ENCODE measurements around the gene IKZF1.

Gene IKZF1

DNA sequence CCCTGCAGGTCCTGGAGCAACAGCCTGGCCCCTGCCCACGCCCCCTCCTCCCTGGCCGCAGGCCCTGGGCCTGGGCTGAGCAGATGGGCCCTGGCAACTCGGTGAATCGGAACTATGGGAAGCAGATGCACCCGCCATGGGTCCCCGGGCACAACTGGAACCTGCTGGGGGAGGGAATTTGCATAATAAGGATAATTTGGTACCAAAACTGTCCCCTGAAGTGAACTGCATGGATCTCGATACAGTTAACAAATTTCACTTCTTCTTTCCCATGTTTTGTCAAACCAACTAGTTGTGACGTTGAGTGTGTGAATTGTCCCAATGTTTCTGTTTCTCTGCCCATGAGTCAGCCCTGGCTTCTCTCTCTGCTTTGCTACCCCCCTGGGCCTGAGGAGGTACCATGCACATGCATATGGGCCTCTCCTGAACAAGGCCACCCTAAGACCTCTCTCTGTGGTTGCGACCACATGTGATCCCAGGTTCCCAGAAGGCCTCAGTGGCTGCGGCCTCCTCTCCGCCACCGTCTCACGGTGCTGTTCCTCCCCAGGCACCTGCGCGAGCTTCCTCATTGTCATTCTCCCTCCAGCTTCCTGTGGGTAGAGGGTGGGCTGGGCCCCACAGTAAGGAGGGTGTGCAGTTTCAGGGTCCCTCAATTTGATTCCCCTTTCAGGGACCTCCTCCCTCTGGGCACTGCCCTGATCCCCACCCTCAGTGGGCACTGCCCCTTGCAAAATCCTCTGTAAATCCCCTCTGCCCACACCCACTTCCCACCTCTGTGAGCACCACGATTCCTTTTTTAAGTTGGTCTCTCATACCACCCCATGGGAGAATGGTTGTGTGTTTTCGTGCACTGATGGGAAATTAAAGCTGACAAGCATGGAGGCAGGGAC is 105.6 kb downstream of the IKZF1 start:
- no peaks in the 10 kb centered on the region for H3K4me1 ChIP-seq (ENCODE audit: control insufficient read depth, insufficient read depth, low read length)
- H3K27ac ChIP-seq (ENCODE audit: low read length) = no peak overlapping the region
- no peaks in the 10 kb centered on the region for H3K27me3 ChIP-seq (ENCODE audit: control insufficient read depth, insufficient read depth, low read length)
- no peak for DNase-seq (ENCODE audit: low read depth, low spot score)
- H3K4me3 ChIP-seq (ENCODE audit: low read length) = no peak overlapping the region
- no peaks in the 10 kb centered on the region for H3K9me3 ChIP-seq (ENCODE audit: control insufficient read depth, insufficient read depth, low read length)
- H3K36me3 ChIP-seq (ENCODE audit: control insufficient read depth, insufficient read depth, low read length) = no peaks in the 10 kb centered on the region
- no CpG with 5 or more reads among the region's 17 CpGs for WGBS (ENCODE audit: insufficient coverage, insufficient read length)

DNA sequence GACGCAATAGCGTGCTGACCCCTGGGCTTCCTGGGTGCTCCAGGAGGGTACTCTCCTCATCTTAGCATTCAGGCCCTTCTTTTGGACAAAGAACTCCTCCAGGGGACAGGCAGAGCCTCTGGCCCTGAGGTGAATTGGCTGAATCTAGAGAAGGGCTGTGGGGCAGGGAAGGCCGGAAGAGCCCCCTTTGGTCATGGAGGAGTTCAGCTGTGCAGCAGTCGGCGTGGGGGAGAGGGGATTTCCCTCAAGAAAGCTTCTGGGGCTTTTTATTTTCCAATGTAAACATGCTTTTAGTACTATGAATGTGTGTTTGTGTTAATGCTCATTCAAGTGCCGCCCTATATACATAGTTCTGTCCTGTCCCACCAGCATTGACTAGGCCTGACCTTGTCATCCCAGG is 106.8 kb downstream of the IKZF1 start:
- no CpG with 5 or more reads among the region's 6 CpGs for WGBS (ENCODE audit: insufficient coverage, insufficient read length)
- no peak overlapping the region for H3K27ac ChIP-seq (ENCODE audit: low read length)
- no peak for DNase-seq (ENCODE audit: low read depth, low spot score)

DNA sequence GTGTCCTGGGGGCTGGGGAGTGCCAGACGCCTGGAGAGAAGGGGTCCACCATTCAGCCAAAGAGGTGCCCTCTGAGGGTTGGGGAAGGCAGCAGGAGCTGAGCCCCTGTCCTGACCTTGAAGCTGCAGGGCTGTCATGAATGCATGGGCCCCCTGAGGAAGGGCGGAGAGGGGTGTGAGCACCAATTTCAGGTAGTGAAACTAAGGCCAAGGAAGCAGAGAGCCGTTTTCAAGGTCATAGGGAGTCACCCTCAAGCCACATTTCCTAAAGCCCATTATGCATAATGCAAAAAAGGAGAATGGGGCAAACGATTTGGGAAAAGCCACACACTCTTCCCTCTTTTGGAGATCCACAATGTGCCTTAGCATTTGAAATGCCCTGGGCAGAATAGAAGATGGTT is 108.5 kb downstream of the IKZF1 start:
- Histone ChIP-seq H3K36me3 (ENCODE audit: control insufficient read depth, insufficient read depth, low read length) (no peaks in the 10 kb centered on the region), H3K4me3 (ENCODE audit: low read length) (no peak overlapping the region), H3K27me3 (ENCODE audit: control insufficient read depth, insufficient read depth, low read length) (no peaks in the 10 kb centered on the region), H3K4me1 (ENCODE audit: control insufficient read depth, insufficient read depth, low read length) (no peaks in the 10 kb centered on the region), H3K27ac (ENCODE audit: low read length) (no peak overlapping the region), H3K9me3 (ENCODE audit: control insufficient read depth, insufficient read depth, low read length) (no peaks in the 10 kb centered on the region)
- no peak for DNase-seq (ENCODE audit: low read depth, low spot score)
- WGBS (ENCODE audit: insufficient coverage, insufficient read length) = no CpG with 5 or more reads among the region's 4 CpGs

More for the DNA sequence above, 106.8 kb downstream of the IKZF1 start:
- H3K4me3 ChIP-seq (ENCODE audit: low read length) = no peak overlapping the region
- H3K4me1 ChIP-seq (ENCODE audit: control insufficient read depth, insufficient read depth, low read length) = no peaks in the 10 kb centered on the region
- no peaks in the 10 kb centered on the region for H3K9me3 ChIP-seq (ENCODE audit: control insufficient read depth, insufficient read depth, low read length)
- H3K36me3 ChIP-seq (ENCODE audit: control insufficient read depth, insufficient read depth, low read length) = no peaks in the 10 kb centered on the region
- no peaks in the 10 kb centered on the region for H3K27me3 ChIP-seq (ENCODE audit: control insufficient read depth, insufficient read depth, low read length)

- Histone ChIP-seq H3K27me3 (ENCODE audit: control insufficient read depth, insufficient read depth, low read length) (no peaks in the 10 kb centered on the region), H3K4me1 (ENCODE audit: control insufficient read depth, insufficient read depth, low read length) (no peaks in the 10 kb centered on the region), H3K9me3 (ENCODE audit: control insufficient read depth, insufficient read depth, low read length) (no peaks in the 10 kb centered on the region), H3K27ac (ENCODE audit: low read length) (no peak overlapping the region), H3K4me3 (ENCODE audit: low read length) (no peak overlapping the region), H3K36me3 (ENCODE audit: control insufficient read depth, insufficient read depth, low read length) (no peaks in the 10 kb centered on the region)
- no peak for DNase-seq (ENCODE audit: low read depth, low spot score)
- WGBS (ENCODE audit: insufficient coverage, insufficient read length) = no CpG with 5 or more reads among the region's 7 CpGs
Observed at GRCh38 chr7:50413561-50413960, 109.0 kb downstream of the IKZF1 start.

DNA sequence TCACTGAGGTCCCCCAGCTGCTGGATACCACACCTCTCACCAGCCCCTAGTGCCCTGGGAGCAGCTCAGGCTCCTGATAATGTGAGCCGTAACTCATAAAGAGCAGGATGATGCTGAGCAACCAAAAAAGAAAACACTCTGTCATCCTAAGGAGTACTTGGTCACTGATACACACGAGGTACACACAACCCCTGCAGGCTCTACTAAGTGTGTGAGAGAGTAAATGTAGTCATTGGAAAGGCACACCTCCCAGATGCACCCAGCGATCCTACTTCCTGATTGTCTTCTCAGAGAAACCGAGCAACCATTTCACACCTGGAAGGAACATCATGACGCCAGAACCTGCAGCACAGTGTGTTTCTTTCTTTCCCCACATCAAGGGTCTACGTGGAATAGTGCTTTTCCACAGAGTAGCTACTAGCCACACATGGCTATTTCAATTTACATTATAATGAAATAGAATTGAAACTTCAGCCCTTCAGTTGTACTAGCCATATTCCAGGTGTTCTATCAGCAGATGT is 111.4 kb downstream of the IKZF1 start:
- Histone ChIP-seq H3K27ac (ENCODE audit: low read length) (no peak overlapping the region), H3K9me3 (ENCODE audit: control insufficient read depth, insufficient read depth, low read length) (no peaks in the 10 kb centered on the region), H3K36me3 (ENCODE audit: control insufficient read depth, insufficient read depth, low read length) (no peaks in the 10 kb centered on the region), H3K27me3 (ENCODE audit: control insufficient read depth, insufficient read depth, low read length) (no peaks in the 10 kb centered on the region), H3K4me3 (ENCODE audit: low read length) (no peak overlapping the region), H3K4me1 (ENCODE audit: control insufficient read depth, insufficient read depth, low read length) (no peaks in the 10 kb centered on the region; the same call in 1 of the 2 replicates)
- WGBS (ENCODE audit: insufficient coverage, insufficient read length) = no CpG with 5 or more reads among the region's 6 CpGs
- DNase-seq (ENCODE audit: low read depth, low spot score) = no peak

DNA sequence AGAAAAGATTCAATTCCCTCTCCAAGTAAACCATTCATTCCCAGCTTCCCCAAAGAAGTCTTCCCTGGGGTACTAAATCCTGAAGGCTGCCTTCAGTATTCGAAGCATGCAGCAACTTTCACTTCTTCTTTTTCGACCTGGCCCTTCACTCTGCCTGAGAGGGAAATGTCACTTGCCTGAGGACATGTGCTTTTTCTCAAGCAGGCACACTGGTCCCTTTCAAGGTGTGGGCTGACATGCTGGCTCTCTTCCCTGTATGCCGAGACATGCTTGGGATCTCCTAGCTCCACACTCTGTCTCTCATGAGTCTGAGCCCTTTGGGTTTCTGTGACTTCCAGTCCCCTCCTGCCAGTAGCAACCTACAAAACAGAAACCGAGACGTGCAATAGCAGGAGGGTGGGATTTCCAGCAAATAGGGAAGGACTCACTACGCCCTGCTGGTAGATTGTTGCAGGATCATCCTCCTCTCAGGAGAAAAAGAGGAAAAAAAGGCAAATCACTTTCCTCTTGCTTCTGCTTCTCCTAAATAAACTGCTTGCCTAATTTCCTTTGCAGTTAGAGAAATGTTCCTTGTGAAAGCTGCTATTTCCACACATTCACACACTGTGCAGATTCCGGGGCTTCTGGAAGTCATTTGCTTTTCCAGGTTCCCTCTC is 112.1 kb downstream of the IKZF1 start:
- Histone ChIP-seq H3K27me3 (ENCODE audit: control insufficient read depth, insufficient read depth, low read length) (no peaks in the 10 kb centered on the region), H3K9me3 (ENCODE audit: control insufficient read depth, insufficient read depth, low read length) (no peaks in the 10 kb centered on the region), H3K36me3 (ENCODE audit: control insufficient read depth, insufficient read depth, low read length) (no peaks in the 10 kb centered on the region), H3K4me3 (ENCODE audit: low read length) (no peak overlapping the region), H3K27ac (ENCODE audit: low read length) (no peak overlapping the region), H3K4me1 (ENCODE audit: control insufficient read depth, insufficient read depth, low read length) (peaks cover 5% of the 10 kb centered on the region)
- WGBS (ENCODE audit: insufficient coverage, insufficient read length) = no CpG with 5 or more reads among the region's 7 CpGs
- no peak for DNase-seq (ENCODE audit: low read depth, low spot score)

GRCh38 chr7:50418086-50418515 is 113.6 kb downstream of the IKZF1 start:
- Histone ChIP-seq H3K4me3 (ENCODE audit: low read length) (no peak overlapping the region), H3K27me3 (ENCODE audit: control insufficient read depth, insufficient read depth, low read length) (no peaks in the 10 kb centered on the region), H3K36me3 (ENCODE audit: control insufficient read depth, insufficient read depth, low read length) (no peaks in the 10 kb centered on the region), H3K9me3 (ENCODE audit: control insufficient read depth, insufficient read depth, low read length) (no peaks in the 10 kb centered on the region), H3K4me1 (ENCODE audit: control insufficient read depth, insufficient read depth, low read length) (peaks cover 5% of the 10 kb centered on the region), H3K27ac (ENCODE audit: low read length) (no peak overlapping the region)
- peak; percentile 86 for DNase-seq (ENCODE audit: low read depth, low spot score)
- WGBS (ENCODE audit: insufficient coverage, insufficient read length) = no CpG with 5 or more reads among the region's 4 CpGs

- H3K4me3 ChIP-seq (ENCODE audit: low read length) = no peak overlapping the region
- no peaks in the 10 kb centered on the region for H3K9me3 ChIP-seq (ENCODE audit: control insufficient read depth, insufficient read depth, low read length)
- H3K4me1 ChIP-seq (ENCODE audit: control insufficient read depth, insufficient read depth, low read length) = peaks cover 5% of the 10 kb centered on the region
- H3K36me3 ChIP-seq (ENCODE audit: control insufficient read depth, insufficient read depth, low read length) = no peaks in the 10 kb centered on the region
- H3K27ac ChIP-seq (ENCODE audit: low read length) = no peak overlapping the region
- no CpG with 5 or more reads among the region's 14 CpGs for WGBS (ENCODE audit: insufficient coverage, insufficient read length)
- no peak for DNase-seq (ENCODE audit: low read depth, low spot score)
- H3K27me3 ChIP-seq (ENCODE audit: control insufficient read depth, insufficient read depth, low read length) = no peaks in the 10 kb centered on the region
Observed at GRCh38 chr7:50418526-50419290, 114.2 kb downstream of the IKZF1 start.

- H3K4me1 ChIP-seq (ENCODE audit: control insufficient read depth, insufficient read depth, low read length) = peaks cover 5% of the 10 kb centered on the region
- no CpG with 5 or more reads among the region's 3 CpGs for WGBS (ENCODE audit: insufficient coverage, insufficient read length)
- no peaks in the 10 kb centered on the region for H3K27me3 ChIP-seq (ENCODE audit: control insufficient read depth, insufficient read depth, low read length)
- no peaks in the 10 kb centered on the region for H3K9me3 ChIP-seq (ENCODE audit: control insufficient read depth, insufficient read depth, low read length)
- H3K4me3 ChIP-seq (ENCODE audit: low read length) = no peak overlapping the region
- H3K36me3 ChIP-seq (ENCODE audit: control insufficient read depth, insufficient read depth, low read length) = no peaks in the 10 kb centered on the region
- no peak overlapping the region for H3K27ac ChIP-seq (ENCODE audit: low read length)
- no peak for DNase-seq (ENCODE audit: low read depth, low spot score)
Observed at GRCh38 chr7:50421043-50421442, 116.5 kb downstream of the IKZF1 start.

- H3K27ac ChIP-seq (ENCODE audit: low read length) = no peak overlapping the region
- H3K4me3 ChIP-seq (ENCODE audit: low read length) = no peak overlapping the region
- no peaks in the 10 kb centered on the region for H3K9me3 ChIP-seq (ENCODE audit: control insufficient read depth, insufficient read depth, low read length)
- H3K27me3 ChIP-seq (ENCODE audit: control insufficient read depth, insufficient read depth, low read length) = no peaks in the 10 kb centered on the region
- no peaks in the 10 kb centered on the region for H3K36me3 ChIP-seq (ENCODE audit: control insufficient read depth, insufficient read depth, low read length)
- peaks cover 5% of the 10 kb centered on the region for H3K4me1 ChIP-seq (ENCODE audit: control insufficient read depth, insufficient read depth, low read length)
- no CpG with 5 or more reads among the region's 6 CpGs for WGBS (ENCODE audit: insufficient coverage, insufficient read length)
- DNase-seq (ENCODE audit: low read depth, low spot score) = no peak
Observed at GRCh38 chr7:50422858-50423257, 118.3 kb downstream of the IKZF1 start.
